GM18858 (cell line): ENCODE measurements around the gene TRAPPC4.
"Not testable (repeated sequence)": the region's sequence is repeated elsewhere in the genome, so short reads cannot be mapped to it uniquely, and the experiment has no call there.

Source experiments
- ATAC-seq: cut with Tn5 transposase; IDR thresholded peaks from one replicate; pipeline ENCODE4 v1.9.1; 2021; ENCODE audit not compliant: unreplicated experiment

The TRAPPC4 gene

GRCh38 chr11:119012629-119013170, 5.9 kb upstream of the TRAPPC4 start:
- ATAC-seq, result no peak

GRCh38 chr11:119014209-119014924, 4.2 kb upstream of the TRAPPC4 start:
- ATAC-seq, result no peak

DNA sequence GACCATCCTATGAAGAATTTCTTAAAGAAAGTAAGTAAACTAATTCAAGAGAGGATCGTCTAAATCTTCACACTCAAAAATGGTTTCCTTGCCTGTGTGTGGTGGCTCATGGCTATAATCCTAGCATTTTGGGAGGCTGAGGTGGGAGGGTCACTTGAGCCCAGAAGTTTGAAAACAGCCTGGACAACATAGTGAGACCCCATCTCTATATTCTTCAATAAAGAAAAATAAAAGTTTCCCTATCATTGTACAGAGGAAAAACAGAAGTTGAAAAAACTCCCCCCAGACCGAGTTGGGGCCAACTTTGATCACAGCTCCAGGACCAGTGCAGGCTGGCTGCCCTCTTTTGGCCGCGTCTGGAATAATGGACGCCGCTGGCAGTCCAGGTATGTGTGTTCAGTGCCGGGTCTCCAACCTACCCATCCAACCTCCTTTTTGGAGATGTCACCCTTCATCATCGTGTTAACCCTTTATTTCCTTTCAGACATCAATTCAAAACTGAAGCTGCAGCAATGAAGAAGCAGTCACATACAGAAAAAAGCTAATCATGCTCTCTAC, 3.4 kb upstream of the TRAPPC4 start:
- ATAC-seq, result no peak

- ATAC-seq, result no peak
These were observed 2.2 kb upstream of the TRAPPC4 start for GRCh38 chr11:119016216-119017009.

DNA sequence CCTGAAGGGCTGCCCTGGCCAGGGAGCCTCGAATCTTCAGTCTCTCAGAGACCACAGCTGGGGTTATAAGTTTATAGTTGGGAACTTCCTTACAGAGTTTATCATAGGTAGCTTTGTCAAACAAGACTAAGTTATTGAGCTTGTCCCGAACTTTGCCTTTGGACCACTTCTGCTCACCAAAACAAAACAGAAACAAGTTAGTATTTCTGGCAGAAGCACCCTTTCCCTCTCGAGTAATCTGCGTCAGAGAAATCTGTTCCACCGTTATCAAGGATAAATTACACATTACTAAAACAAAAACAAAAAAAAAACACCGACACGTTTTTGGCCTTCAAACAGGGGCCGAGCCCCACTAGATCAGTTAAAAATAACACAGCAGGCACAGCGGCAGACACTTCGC, 1.2 kb upstream of the TRAPPC4 start:
- not testable (repeated sequence) for ATAC-seq

- ATAC-seq, result no peak
These were observed 1.4 kb downstream of the TRAPPC4 start for GRCh38 chr11:119019996-119020395.

- ATAC-seq, result no peak
These were observed 3.1 kb downstream of the TRAPPC4 start for GRCh38 chr11:119021631-119022030.

GRCh38 chr11:119023741-119024140, 5.2 kb downstream of the TRAPPC4 start:
- ATAC-seq, result no peak

DNA sequence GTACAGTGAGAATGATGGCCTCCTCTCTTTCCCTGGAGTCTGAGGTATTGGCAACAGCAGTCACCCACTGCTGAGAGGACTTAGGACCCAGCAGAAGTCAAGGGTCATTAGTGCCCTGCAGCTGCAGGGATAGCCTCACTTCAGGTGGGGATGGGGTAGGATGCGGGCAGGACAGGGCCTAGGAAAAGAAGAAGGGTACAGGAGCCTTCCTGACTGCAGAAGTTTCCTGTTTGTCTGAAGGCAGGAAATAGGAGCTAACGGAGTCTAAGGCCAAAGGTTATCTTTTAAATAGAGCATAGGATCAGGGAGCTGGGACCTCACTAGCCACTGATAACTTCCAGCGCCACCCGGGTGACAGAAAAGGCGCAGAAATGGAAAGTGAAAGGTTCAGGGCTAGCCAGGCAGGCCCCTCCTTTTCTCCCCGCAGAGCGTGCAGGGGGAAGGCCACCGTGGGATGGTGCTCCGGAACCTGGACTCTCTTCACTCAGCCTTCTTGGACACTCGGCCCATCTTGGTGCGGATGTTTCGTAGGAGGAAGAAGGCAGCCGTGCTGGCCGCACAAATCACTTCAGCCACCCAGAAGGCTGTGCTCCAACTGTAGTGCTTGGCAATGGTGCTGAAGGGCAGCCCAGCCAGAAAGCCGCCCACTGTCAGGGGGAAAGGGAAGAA, 6.0 kb downstream of the TRAPPC4 start:
- ATAC-seq, result no peak

DNA sequence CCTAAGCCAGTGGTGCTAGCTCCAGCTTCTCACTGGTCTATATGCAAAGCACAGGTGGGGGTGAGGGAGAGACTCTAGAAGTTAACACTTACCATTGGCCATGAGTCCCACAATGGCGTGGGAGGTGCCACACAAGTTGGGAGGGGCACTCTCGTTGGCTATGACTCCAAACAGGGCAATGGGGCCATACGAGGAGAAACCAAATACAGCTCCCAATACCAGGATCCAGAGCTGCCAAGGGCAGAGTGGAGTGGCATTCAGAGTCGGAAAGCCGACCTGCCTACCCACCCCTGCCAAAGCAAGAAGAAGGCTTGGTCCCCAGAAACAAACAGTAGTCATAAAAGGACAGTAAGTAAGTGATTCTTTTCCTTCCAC, 6.5 kb downstream of the TRAPPC4 start:
- no peak for ATAC-seq

GRCh38 chr11:119025541-119025940, 7.0 kb downstream of the TRAPPC4 start:
- no peak for ATAC-seq

DNA sequence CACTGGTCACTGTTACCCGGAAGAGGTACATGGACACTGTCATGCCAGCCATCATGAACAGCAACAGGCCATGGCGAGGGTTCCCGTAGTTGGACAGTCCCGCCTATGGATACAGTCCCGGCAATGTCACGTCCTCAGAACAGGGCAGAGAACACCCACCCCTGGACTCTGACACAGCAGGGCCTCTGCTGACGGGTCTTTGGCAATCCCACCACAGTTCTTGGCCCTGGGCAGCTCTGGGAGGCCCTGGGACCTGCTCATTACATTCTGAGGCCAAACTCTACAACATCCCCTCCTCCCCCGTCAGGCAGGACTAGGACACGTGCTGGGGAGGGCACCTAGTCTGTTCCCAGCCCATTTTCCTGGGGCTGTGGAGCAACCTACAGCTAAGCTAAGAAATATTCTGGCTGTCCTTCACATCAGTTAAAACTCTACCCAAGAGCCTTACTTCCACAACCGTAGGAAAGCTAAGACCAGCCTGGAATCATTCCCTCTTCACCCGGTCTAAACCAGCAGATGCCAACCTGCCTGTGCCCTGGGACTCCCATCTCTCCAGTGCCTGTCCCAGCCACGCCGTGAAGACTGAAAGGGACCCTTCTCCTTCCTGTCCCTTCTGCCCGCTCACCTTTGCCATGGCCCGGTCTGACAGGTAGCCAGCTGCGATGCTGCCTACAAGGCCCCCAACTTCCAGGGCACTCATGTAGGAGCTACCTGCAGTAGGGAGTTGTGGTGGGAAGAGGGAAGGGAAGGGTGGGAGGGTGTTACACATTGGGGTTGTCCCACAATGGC, 7.6 kb downstream of the TRAPPC4 start:
- no peak for ATAC-seq

DNA sequence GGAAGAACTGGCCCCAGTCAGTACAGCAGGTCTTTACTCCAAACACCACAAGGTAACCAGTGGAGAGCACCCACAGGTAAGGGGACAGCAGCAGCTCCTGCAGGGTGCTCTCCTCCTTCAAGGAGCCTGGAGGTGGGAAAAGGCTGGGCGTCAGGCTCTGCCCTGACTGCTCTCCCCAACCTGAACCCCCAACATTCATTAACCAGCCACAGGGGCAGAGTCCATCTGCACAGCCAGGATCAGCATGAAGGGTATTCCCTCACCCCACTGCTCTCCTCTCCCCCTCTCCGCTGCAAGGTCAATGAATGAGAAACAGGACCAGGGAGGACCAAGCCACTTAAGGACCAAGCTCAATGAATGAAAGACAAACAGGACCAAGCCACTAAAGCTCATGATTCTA, 8.4 kb downstream of the TRAPPC4 start:
- no peak for ATAC-seq

GRCh38 chr11:119027561-119028345, 9.2 kb downstream of the TRAPPC4 start:
- ATAC-seq, result no peak

DNA sequence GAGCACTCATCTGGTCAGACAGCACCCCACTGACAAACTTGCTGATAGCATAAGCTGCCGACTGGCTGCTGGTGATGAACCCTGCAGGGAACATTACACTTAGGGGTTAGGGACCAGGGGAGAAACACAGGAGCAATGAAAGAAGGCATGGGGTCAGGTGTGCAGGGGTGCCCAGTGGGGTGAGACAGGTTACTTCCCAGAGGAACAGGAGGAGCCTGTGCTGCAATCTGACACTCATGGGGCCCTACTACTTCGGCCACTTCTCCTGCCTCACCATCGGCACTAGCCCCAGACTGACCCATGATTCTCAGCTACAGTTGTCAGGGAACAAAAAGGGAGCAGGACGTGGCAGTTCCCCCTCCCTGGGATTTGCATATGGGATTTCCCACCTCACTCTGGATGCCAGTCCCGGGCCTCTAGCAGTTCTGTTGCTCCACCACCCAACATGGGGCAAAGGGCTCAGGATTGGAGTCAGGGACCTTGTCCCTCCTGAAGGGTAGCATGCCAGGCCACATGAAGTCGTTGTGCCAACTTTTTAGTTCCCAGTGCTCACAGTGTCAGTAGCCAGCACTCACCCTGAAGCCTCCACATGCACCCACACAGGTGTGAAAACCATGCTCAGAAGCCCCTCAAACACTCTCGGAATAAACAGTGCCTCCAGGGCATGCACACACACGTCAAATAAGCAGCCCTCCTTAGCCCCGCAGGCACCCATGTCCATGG, 9.9 kb downstream of the TRAPPC4 start:
- no peak for ATAC-seq

- no peak for ATAC-seq
These were observed 10.4 kb downstream of the TRAPPC4 start for GRCh38 chr11:119029069-119029339.

GRCh38 chr11:119029340-119030028, 10.9 kb downstream of the TRAPPC4 start:
- no peak for ATAC-seq

DNA sequence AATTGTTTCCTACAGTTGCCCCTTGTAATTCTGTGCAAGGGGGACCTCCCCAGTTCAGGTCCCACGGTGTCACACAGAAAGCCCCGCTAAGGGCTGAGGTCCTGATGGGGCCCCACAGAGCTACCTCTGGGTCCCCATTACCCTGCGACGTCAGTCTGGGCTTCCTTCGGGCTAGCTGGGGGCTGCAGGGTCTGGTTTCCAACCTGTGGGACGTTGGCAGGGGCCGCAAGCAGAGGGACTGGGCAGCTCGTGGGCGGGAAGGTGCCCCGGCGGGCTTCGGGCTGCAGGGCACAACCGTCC, 11.4 kb downstream of the TRAPPC4 start:
- no peak for ATAC-seq
